Activated CD8-positive, alpha-beta memory T cell treated with anti-CD3 and anti-CD28 coated beads, Interleukin-2, amount 50 U/mL, for 48 hours (primary cell): ENCODE measurements around the gene PCDH1.
"Not testable (repeated sequence)": the region's sequence is repeated elsewhere in the genome, so short reads cannot be mapped to it uniquely, and the experiment has no call there.

Experiments used
- DNase-seq: peaks from one replicate; pipeline ENCODE4 v3.0.0-alpha.2; 2020

PCDH1 gene

DNA sequence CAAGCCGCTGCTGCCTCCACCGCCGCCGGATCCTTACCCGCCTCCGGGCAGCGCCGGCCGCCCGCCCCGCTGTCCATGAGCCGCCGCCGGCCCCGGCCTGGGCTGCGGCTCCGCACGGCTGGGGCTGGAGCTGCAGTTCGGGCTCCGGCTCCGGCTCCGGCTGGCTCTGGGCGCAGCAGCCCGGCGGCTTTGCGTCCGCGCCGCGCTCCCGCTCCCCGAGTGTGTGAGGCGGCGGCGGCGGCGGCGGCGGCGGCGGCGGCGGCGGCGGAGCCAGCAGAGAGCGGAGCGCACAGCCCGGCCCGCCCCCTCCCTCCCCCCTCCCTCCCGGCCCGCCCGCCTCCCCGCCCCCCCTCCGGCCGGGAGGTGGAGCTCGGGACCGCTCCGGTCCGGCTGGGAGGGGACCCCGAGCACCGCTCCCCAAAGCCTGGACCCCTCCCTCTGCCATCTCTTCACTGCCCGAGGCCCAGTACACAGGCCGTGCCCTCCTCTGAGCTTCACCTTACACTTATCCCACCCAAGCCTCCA, at the start of gene PCDH1:
PCDH1 (minus strand) TSS at position 225 of the 525 bp plus-strand sequence; CDS start at position 77, 148 bp downstream.
- DNase-seq, result no peak

DNA sequence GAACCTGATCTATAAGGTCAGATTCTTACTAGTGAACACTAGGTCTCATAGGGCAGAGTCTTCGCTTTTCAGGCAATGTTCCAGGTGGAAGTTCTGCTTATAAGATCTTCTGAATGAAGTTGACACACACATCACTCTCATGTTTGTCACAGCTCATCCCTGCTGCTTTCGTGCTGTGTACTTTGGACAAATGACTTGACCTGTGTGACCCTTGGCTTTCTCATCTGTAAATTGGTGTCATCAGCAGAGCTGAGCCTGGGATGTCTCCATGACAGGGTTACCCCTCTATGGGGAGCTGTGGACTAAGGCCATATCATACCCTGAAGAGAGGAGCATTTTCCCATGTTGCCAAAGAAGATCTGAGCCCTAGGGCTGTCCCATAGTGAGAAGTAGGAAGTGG, 48.2 kb upstream of the PCDH1 start:
- DNase-seq, result no peak

DNA sequence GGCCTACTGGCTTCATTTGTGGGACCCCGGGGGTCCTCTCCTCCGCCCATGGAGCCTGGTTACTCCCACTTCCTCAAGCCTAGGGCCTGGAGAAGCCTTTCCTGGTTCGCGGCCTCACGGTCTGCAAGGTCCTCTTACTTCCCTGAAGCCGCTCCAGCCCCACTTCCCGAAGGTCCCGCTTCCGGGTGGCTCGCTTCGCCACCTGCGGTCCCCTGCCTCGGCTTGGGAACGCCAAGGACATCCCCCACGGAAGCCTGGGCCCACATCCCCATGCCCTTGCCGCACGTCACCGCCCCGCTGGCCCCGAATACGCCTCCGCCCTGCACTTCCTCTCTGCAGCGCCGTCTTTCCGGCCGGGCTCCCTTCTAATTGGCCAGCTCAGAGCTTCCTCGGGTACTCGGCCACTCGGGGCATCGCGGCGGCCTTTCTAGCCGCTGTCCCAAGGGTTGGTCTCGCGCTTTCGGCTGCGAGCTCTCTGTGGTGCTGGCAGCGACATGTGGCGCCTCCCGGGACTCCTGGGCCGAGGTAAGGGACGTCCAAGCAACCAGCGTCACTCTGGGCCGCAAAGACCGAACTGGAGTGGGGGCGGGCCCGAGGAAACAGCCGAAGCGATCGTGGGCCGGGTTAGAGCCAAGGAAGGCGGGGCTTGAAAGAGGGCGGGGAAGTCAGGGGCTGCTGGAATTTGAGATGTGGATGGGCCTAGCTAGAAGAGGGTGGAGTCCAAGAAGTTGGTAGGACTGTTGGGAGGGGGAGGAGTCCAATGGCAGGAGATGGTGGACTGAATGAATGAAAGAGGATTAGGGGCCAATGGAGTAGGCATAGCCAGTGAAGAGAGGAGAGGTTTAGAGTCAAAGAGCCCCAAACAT, 45.5 kb upstream of the PCDH1 start, which contains the start of gene DELE1:
DELE1 (plus strand) TSS at position 424 of the 866 bp plus-strand sequence; CDS start at position 495, 71 bp downstream.
- DNase-seq, result peak; percentile 97

- not testable (repeated sequence) for DNase-seq
Observed at GRCh38 chr5:141922827-141923447, 44.7 kb upstream of the PCDH1 start.

GRCh38 chr5:141920771-141921170, 42.6 kb upstream of the PCDH1 start:
- DNase-seq, result no peak

DNA sequence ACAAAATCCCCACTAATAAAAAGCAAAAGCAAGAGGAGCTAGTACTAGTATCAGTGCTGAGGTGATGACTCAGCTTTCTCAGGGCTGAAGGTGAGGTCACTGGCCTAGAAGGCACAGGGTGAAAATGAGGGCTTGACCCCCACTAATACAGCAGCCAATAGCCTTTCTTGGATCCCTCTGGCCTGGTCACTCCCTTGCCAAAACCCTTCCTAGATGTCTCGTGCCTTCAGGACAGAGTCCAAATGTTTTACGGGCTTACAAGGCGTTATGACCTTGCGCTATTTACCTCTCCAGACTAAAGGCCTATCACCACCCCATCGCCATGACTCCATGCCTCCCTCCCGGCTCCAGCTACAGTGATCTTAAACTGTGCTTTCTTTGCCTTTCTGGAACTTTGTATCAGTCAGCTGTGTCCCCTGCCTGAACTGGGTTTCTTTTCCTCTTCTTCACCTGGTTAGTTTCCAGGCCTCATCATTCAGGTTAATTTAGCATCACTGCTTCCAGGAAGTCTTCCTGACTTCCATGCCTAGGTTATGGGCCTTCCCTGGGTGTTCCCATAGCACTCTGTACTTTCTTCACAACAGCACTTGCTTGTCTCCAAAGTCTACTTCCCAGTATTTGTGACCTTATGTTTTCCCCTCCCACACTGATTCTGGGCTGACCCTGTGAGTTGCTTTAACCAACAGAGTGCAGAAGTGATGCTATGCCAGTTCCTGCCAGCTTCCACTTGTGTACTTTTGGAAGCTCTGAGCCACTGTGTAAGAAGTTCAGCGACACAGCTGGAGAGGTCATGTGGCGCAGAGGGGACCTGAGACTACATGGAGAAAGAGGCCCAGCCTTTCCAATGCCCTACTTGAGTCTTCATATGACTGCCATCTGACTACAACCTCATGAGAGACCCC, 41.3 kb upstream of the PCDH1 start:
- DNase-seq, result no peak

GRCh38 chr5:141917760-141918159, 39.5 kb upstream of the PCDH1 start:
- DNase-seq, result no peak

GRCh38 chr5:141916522-141916921, 38.3 kb upstream of the PCDH1 start:
- no peak for DNase-seq

DNA sequence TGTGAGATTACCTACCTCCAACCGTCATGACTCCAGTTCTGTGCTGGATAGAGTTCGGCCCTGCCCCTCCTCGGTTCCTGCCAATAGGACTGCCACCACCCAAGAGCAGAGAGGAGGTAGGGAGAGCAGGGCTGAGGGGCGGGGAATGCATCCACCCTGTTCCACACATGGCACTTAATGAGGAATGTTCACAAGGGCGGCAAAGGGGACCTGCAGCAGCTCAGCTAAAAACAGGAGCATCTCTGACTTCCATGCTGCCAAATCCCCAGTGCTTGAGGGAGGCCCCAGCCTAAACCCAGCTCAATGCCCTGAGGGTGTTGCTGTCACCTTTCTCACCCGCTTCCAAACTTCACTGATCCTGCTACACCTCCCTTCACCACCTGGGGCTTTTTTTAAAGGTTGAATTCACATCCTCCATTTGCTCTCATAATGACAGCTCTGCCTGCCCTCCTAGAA, 37.7 kb upstream of the PCDH1 start:
- DNase-seq, result no peak

- DNase-seq, result no peak
Observed at GRCh38 chr5:141914797-141915196, 36.6 kb upstream of the PCDH1 start.

DNA sequence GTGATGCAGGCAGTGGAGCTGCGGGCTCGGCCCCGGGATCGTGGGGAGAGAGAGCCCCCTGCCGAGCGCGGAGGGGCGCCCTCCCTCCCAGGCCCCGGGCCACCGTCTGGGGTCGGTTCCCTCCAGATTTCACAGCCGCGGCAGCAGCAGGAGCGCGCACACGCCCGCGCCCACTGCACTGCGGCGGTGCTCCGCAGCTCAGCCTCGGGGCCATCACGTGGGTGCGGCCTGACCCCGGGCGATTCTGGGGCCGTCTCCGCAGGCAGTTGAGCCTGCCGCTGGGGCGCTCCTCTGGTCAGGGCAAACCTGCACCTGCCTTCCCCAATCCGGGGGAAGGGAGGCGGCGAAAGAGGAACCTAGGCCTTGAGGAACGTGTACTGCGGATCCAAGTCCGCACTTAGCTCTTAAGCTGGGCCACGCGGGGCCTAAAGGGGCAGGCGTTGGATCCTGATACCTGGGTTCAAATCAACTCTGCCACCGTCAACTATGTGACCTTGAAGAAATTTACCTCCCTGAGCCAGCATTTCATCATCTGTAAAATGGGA, 36.1 kb upstream of the PCDH1 start:
- peak; percentile 65 for DNase-seq

- DNase-seq, result no peak
Observed at GRCh38 chr5:141913560-141914198, 35.5 kb upstream of the PCDH1 start.

GRCh38 chr5:141910271-141910673, 32.1 kb upstream of the PCDH1 start:
- DNase-seq, result no peak

- DNase-seq, result no peak
Observed at GRCh38 chr5:141909212-141909611, 31.0 kb upstream of the PCDH1 start.

- no peak for DNase-seq
Observed at GRCh38 chr5:141908796-141909195, 30.6 kb upstream of the PCDH1 start.

DNA sequence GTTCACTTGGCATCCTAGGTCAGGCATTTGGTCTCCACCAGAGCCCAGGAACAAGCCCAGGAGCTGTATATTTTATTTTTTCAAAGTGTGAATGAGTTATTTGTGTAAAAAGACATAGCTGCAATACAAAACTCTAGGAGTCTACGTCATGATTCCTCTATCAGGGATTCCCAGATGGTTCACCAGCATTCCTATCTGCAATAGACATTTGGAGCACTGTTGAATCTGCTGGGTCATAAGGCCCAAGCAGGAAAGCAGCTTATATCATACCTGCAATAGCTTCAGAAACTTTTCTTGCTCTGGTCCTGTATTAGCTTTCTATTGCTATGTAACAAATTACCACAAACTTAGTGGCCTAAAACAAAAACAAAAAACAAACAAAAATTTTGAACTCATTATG, 28.8 kb upstream of the PCDH1 start:
- no peak for DNase-seq

- DNase-seq, result no peak
Observed at GRCh38 chr5:141906517-141906916, 28.3 kb upstream of the PCDH1 start.

DNA sequence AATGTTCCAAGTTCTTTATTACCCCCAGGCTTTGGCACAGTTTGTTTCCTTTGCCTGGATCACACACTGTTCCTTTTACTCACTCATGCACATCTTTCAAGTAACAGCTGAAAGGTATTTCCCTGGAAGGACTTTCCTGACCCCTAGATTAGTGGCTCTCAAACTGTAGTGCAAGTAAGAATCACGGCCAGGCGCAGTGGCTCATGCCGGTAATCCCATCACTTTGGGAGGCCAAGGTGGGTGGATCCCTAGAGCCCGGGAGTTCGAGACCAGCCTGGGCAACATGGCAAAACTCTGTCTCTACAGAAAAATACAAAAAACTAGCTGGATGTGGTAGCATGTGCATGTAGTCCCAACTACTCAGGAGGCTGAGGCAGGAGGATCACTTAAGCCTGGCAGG, 26.3 kb upstream of the PCDH1 start:
- DNase-seq, result no peak

DNA sequence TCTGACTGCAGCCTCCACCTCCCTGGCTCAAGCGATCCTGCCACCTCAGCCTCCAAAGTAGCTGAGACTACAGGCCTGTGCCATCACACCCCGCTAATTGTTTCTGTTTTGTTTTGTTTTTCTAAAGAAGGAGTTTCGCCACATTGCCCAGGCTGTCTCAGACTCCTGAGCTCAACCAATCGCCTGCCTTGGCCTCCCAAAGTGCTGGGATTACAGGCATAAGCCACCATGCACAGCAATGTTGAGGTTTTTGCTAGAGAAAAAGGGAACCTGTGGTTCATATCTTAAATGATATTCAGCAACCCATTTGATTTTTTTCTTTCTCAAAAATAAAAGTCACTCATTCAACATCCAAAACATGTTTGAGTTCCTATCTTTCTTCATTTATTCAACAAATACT, 25.1 kb upstream of the PCDH1 start:
- DNase-seq, result no peak

- no peak for DNase-seq
Observed at GRCh38 chr5:141902015-141902814, 24.0 kb upstream of the PCDH1 start.

DNA sequence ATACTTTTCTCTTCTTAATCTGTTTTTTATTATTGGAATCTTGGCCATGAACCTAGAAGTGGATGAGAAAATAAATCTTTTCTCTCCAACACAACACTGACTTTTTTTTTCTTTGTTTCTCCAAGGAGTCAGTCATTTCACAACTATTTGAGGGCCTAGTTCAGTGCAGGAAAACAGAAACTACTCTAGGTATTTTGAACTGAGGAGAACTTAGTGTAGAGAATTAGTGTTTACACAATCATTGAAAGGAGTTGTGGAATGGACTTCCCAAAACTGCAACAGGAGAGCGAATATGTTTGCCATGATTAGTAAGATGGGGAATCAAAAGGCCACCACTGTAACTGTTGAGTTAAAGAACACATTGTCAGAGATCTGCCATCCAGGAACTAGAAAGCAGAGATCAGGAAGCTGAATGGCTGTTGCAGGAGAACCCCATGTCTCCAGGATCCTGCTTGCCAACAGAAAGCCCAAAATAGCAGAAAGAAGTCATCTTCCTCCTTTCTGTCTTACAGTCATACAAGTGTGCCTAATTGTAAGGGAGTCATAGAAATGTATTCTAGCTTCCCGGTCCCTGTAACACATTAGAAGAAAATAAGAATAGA, 20.3 kb upstream of the PCDH1 start:
- DNase-seq, result no peak
